Ovary (tissue), 9 donors: ENCODE measurements around the gene PLPP3. TPM values are rescaled to one million over a fixed set of nuclear protein-coding genes. Genes with fewer than 3 reads are reported as not detected.

Experiments used
- DNase-seq, 5 donors: peaks; one replicate each; pipeline ENCODE4 v3.0.0-alpha.2; 2019 to 2020
- H3K27ac ChIP-seq, 2 donors: fragments of 200-600 bp; one replicate each; pipeline versions ENCODE4 v1.5.1 to v1.8.0; 2019 to 2022
- H3K27me3 ChIP-seq: fragments of 200-600 bp; one replicate; pipeline ENCODE4 v1.8.0; 2022
- H3K36me3 ChIP-seq: fragments of 200-600 bp; sonication (generic); one replicate; pipeline ENCODE4 v1.5.1; 2019
- H3K4me1 ChIP-seq: one replicate; pipeline ENCODE4 v1.8.1; 2013; ENCODE audit warnings: mild to moderate bottlenecking, moderate library complexity; ENCODE audit not compliant: insufficient read depth
- H3K4me3 ChIP-seq: fragments of 200-600 bp; sonication (generic); one replicate; pipeline ENCODE4 v1.5.1; 2017
- H3K9me3 ChIP-seq, 2 donors: fragments of 200-600 bp in 1 of 2; sonication (generic) in 1 of 2; one replicate each; pipeline versions ENCODE4 v1.5.1 to v1.8.1; 2013 to 2019; ENCODE audit warnings: mild to moderate bottlenecking in 1 of 2, moderate library complexity in 1 of 2
- EP300 ChIP-seq: sonication (generic); formaldehyde crosslinking; IDR thresholded peaks from one replicate; pipeline ENCODE4 v1.6.1; 2017; ENCODE audit warnings: antibody characterized with exemption
- POLR2A ChIP-seq: fragments of 450-650 bp; IDR thresholded peaks from one replicate; pipeline ENCODE4 v1.6.1; 2017; ENCODE audit warnings: antibody characterized with exemption, mild to moderate bottlenecking, moderate library complexity
- WGBS, 3 donors: extraction: QIAGEN DNeasy Blood & Tissue Kit in 1 of 3; methylation state at CpG; one replicate each; pipeline versions ENCODE4 v1.1.5 to v1.1.7; 2013 to 2017; 5-methylcytosine and 5-hydroxymethylcytosine counted together
- intact Hi-C, 4 donors: fragments of 100-400 bp; cut with DNase I; formaldehyde crosslinking; loops; one replicate each; pipeline versions ENCODE4 v1.11.0 to v1.15.1; 2022 to 2023
- polyA plus RNA-seq, 2 donors: library from polyadenylated mRNA; stranded (reverse); fragments of 200-250 nt in 1 of 2; fragments of 350-450 nt in 1 of 2; fragmentation: Illumina TruSeq in 1 of 2; extraction: RNeasy Lipid Tissue Mini Kit (QIAGEN cat#74804) in 1 of 2; gene quantifications; one replicate each; pipeline ENCODE4 v1.2.3, GENCODE V29; 2013 to 2014
- total RNA-seq, 7 donors: library from RNA; depleted of rRNA in 2 of 7; stranded (reverse); fragments of >200 nt in 2 of 7; fragmentation: NEBNext Ultra II Directional in 3 of 7; extraction: Animal tissue kit (Norgen Biotek cat#: 25700) in 3 of 7; gene quantifications; one replicate each; pipeline versions ENCODE4 v1.1.0 to v1.2.4, GENCODE V29; 2016 to 2023
- TF ChIP-seq, protein P1 (sequence below), 3 donors: fragments of 450-650 bp in 2 of 3; fragments of 200-600 bp in 1 of 3; IDR thresholded peaks; one replicate each; pipeline versions ENCODE4 v1.5.1 to v1.8.0; 2016 to 2022; ENCODE audit warnings: antibody characterized with exemption in 3 of 3, mild to moderate bottlenecking in 1 of 3
- donor health status: DM: no; HTN: no; CAD: no; lungs with moderate emphysema.
- donor health status: DM: no; HTN: no; CAD: no.
- donor health status: Bipolar disorder and iron deficiency.
- donor health status: DM: yes; HTN: yes; CAD: no.
- donor health status: DM: no; HTN: no; CAD: no.
- donor health status: DM: yes; HTN: yes; CAD: no.

The PLPP3 gene
- total and polyA plus RNA-seq, 9 donors = 51.4 to 188 (median 125) TPM

DNA sequence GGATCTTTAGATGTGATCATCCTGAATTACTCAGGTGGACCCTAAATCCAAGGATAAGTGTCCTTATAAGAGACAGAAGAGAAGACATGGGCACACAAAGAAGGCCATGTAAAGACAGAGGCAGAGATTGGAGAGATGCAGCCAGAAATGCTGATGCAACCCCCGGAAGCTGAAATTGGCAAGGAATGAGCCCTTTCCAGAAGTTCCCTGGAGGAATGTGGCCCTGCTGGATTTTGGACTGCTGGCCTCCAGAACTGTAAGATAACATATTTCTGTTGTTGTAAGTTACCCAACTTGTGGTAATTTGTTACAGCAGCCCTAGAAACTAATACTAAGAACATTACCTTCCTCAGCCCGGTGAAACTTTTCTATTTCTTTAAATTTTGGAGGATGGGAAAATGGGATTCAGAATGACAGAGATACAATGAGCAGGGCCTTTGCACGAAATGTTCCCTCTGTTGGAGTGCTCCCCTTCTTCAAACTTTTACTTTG is 11.2 kb upstream of the PLPP3 start:
- no peak for TF ChIP-seq EP300
- no peak for TF ChIP-seq POLR2A
- TF ChIP-seq, protein P1, sequence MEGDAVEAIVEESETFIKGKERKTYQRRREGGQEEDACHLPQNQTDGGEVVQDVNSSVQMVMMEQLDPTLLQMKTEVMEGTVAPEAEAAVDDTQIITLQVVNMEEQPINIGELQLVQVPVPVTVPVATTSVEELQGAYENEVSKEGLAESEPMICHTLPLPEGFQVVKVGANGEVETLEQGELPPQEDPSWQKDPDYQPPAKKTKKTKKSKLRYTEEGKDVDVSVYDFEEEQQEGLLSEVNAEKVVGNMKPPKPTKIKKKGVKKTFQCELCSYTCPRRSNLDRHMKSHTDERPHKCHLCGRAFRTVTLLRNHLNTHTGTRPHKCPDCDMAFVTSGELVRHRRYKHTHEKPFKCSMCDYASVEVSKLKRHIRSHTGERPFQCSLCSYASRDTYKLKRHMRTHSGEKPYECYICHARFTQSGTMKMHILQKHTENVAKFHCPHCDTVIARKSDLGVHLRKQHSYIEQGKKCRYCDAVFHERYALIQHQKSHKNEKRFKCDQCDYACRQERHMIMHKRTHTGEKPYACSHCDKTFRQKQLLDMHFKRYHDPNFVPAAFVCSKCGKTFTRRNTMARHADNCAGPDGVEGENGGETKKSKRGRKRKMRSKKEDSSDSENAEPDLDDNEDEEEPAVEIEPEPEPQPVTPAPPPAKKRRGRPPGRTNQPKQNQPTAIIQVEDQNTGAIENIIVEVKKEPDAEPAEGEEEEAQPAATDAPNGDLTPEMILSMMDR (IDR thresholded peaks at IDR 0.05) = no peak
- Histone ChIP-seq H3K27me3 (no peaks in the 10 kb centered on the region), H3K9me3 (no peaks in the 10 kb centered on the region), H3K27ac (no peak overlapping the region), H3K36me3 (no peaks in the 10 kb centered on the region), H3K4me1 (no peaks in the 10 kb centered on the region), H3K4me3 (no peak overlapping the region)
- 87 to 93% (median 88%) methylated on average over 3 of the region's 3 CpGs for WGBS, 3 donors
- DNase-seq = no peak
- intact Hi-C loops = loop anchor here in 2 of 4 donors (10.0 kb wide), 2 partner anchors 114 to 1456 kb away; no protein-coding TSS in a partner anchor

GRCh38 chr1:56589369-56589768 is 10.0 kb upstream of the PLPP3 start:
- H3K27me3 ChIP-seq = no peaks in the 10 kb centered on the region
- no peaks in the 10 kb centered on the region for H3K9me3 ChIP-seq
- no peaks in the 10 kb centered on the region for H3K4me1 ChIP-seq
- TF ChIP-seq EP300 = no peak
- TF ChIP-seq, protein P1 (IDR thresholded peaks at IDR 0.05) = no peak
- TF ChIP-seq POLR2A = no peak
- H3K4me3 ChIP-seq = no peak overlapping the region
- H3K36me3 ChIP-seq = no peaks in the 10 kb centered on the region
- no peak overlapping the region for H3K27ac ChIP-seq
- no peak for DNase-seq
- 91 to 95% (median 92%) methylated on average over 2 of the region's 2 CpGs for WGBS, 3 donors
- intact Hi-C loops = loop anchor here (5.0 to 10.0 kb wide), 5 partner anchors 875 to 1445 kb away; no protein-coding TSS in a partner anchor

DNA sequence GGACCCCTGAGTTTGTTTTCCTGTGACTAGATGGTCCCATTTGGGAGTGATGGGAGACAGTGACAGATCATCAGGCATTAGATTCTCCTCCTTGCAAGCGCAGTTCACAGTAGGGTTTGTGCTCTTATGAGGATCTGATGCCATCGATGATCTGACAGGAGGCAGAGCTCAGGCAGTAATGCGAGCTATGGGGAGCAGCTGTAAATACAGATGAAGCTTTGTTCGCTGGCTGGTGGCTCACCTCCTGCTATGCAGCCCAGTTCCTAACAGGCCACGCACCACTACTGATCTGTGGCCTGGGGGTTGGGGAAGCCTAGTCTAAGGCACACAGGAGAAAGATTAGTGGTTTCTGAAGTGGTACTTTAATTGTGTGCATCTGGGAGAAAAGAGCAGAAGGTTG is 7.1 kb upstream of the PLPP3 start:
- WGBS, 3 donors = 94 to 99% (median 95%) methylated on average over 5 of the region's 5 CpGs
- Histone ChIP-seq H3K36me3 (no peaks in the 10 kb centered on the region), H3K27ac (no peak overlapping the region), H3K9me3 (no peaks in the 10 kb centered on the region), H3K27me3 (no peaks in the 10 kb centered on the region), H3K4me1 (peaks cover 1% of the 10 kb centered on the region), H3K4me3 (no peak overlapping the region)
- DNase-seq = no peak
- TF ChIP-seq, protein P1 (IDR thresholded peaks at IDR 0.05) = no peak
- no peak for TF ChIP-seq POLR2A
- TF ChIP-seq EP300 = no peak
- intact Hi-C loops = loop anchor here (5.0 to 10.0 kb wide), 5 partner anchors 872 to 1442 kb away; no protein-coding TSS in a partner anchor

GRCh38 chr1:56585985-56586384 is 6.6 kb upstream of the PLPP3 start:
- Histone ChIP-seq H3K9me3 (no peaks in the 10 kb centered on the region), H3K27ac (no peak overlapping the region), H3K36me3 (no peaks in the 10 kb centered on the region), H3K4me1 (peaks cover 1% of the 10 kb centered on the region), H3K4me3 (no peak overlapping the region), H3K27me3 (no peaks in the 10 kb centered on the region)
- WGBS, 3 donors = 65 to 73% (median 73%) methylated on average over 5 of the region's 5 CpGs
- intact Hi-C loops = loop anchor here (2.0 to 10.0 kb wide), 6 partner anchors 871 to 1441 kb away; no protein-coding TSS in a partner anchor
- no peak for TF ChIP-seq POLR2A
- TF ChIP-seq, protein P1 (IDR thresholded peaks at IDR 0.05) = no peak
- no peak for DNase-seq
